Hepatocyte (in vitro differentiated cells): ENCODE data around the gene SORCS3.

Source experiments
- CTCF ChIP-seq: fragments of 200-600 bp; sonication (generic); IDR thresholded peaks from 2 replicates; pipeline ENCODE4 v1.5.1; 2016; ENCODE audit warnings: antibody characterized with exemption, mild to moderate bottlenecking; ENCODE audit not compliant: poor library complexity
- EZH2 ChIP-seq: fragments of 200-600 bp; sonication (generic); IDR thresholded peaks from 2 replicates; pipeline ENCODE4 v1.6.1; 2016; ENCODE audit warnings: antibody characterized with exemption, mild to moderate bottlenecking, borderline replicate concordance

- TF ChIP-seq CTCF (no peak), EZH2 (no peak)
Measured at GRCh38 chr10:104683567-104683966, 42.5 kb downstream of the SORCS3 start.
